HG03139 (cell line): ENCODE data around the gene SULT2B1.
"Not testable (repeated sequence)": the region's sequence is repeated elsewhere in the genome, so short reads cannot be mapped to it uniquely, and the experiment has no call there.

ENCODE experiments used
- ATAC-seq: cut with Tn5 transposase; IDR thresholded peaks from one replicate; pipeline ENCODE4 v1.9.1; 2021; ENCODE audit not compliant: unreplicated experiment

Gene SULT2B1

DNA sequence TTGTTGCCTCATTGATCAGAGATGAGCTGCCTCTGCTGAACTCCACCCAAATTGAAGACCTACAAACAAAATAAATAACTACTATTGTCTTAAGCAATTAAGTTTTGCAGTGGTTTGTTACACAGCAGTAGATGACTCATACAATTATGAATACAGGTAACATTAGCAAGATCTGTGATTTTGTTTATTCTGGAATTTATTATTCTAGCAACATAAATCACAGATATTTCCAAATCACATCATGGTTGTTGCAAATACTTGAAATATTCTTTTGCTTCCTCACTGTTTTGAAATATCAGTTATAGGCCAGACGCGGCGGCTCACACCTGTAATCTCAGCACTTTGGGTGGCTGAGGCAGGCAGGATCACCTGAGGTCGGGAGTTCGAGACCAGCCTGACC is 27.2 kb upstream of the SULT2B1 start:
- ATAC-seq, result no peak

DNA sequence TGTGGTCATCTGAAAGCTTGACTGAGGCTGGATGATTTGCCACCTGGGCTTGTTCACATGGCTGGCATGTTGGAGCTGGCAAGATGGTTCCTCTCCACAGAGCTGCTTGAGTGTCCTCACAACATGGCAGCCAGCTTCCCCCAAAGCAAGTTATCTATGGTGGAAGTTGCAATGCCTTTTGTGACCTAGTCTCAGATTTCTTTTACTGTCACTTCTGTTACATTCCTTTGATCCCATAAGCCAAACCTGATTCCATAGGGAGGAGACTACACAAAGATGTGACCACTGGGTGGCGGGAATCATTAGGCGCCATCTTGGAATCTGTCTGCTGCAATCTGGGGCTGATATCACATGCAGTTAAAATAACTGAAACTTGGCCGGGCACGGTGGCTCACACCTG is 22.8 kb upstream of the SULT2B1 start:
- ATAC-seq, result no peak

DNA sequence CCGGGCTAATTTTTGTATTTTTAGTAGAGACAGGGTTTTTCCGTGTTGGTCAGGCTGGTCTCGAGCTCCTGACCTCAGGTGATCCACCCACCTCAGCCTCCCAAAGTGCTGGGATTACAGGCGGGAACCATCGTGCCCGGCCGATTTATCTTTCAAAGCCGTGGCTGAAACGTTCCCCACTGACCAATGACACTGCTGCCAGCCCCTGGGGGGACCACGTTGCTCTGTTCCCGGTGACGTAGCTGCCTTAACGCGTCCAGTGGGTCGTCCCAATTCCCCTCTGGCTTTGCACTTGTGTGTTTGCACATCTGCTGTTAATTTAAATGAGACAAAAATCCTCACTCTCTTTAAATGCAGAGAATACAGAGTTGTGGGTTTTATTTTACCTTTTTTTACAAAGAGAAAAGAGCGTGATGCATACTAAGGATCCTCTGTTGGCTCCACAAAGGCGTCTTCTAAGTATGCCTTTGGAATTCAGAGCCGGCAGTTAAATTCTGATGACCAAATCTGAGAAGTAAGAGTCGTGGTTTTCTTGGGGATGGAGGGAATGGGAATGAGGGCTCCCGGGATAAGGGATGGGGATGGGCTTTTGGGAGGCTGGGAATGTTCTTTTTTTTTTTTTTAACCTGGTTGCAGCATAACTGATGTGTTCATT is 21.8 kb upstream of the SULT2B1 start:
- ATAC-seq, result no peak

DNA sequence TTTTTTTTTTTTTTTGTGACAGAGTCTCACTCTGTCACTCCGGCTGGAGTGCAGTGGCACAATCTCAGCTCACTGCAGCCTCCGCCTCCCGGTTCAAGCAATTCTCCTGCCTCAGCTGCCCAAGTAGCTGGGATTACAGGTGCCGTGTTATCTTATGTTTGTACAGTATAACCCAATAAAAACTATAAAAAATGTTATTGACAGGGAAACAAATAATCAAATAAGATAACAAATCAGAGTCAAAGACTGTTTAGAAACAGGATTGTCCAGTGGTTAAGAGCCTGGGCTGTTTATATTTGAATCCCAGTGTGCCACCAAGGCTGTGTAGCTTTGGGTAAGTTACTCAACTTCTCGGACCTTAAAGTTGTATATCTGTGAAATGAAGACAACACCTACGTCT is 21.2 kb upstream of the SULT2B1 start:
- no peak for ATAC-seq

DNA sequence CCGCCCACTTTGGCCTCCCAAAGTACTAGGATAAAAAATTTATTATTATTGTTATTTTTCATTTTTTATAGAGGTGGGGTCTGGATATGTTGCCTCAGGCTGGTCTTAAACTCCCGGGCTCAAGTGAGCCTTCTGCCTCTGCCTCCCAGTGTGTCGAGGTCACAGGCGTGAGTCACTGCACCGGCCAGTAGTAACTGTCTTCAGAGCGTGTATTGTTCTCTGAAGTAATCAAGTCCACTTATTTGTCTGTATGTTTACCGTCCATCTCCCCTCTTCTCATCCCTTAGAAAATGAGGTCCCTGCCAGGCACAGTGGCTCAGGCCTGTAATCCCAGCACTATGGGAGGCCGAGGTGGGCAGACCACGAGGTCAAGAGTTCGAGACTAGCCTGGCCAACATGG is 18.2 kb upstream of the SULT2B1 start:
- no peak for ATAC-seq

DNA sequence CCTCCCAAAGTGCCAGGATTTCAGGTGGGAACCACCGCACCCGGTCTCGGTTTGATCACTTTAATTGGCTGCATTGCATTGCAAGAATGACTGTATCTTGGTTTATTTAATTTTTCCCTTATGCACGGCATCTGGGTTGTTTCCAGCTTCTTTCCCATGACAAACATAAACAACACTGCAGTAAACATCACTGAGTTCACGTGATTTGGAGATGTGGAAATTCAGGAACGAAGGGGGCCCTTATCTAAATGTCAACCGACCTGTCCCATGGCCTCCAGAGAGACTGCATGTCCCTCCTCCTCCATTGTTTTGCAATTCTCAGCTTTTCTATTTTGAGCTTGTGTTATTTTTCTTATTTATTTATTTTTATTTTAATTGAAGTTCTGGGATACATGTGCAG is 14.4 kb upstream of the SULT2B1 start:
- no peak for ATAC-seq

DNA sequence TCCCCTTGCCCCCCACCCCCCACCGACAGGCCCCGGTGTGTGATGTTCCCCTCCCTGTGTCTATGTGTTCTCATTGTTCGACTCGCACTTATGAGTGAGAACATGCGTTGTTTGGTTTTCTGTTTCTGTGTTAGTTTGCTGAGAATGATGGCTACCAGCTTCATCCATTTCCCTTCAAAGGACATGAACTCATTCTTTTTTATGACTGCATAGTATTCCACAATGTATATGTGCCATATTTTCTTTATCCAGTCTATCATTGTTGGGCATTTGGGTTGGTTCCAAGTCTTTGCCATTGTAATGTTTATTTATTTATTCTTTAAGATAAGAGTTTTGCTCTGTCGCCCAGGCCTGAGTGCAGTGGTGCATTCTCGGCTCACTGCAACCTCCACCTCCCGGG is 13.9 kb upstream of the SULT2B1 start:
- ATAC-seq, result not testable (repeated sequence)

DNA sequence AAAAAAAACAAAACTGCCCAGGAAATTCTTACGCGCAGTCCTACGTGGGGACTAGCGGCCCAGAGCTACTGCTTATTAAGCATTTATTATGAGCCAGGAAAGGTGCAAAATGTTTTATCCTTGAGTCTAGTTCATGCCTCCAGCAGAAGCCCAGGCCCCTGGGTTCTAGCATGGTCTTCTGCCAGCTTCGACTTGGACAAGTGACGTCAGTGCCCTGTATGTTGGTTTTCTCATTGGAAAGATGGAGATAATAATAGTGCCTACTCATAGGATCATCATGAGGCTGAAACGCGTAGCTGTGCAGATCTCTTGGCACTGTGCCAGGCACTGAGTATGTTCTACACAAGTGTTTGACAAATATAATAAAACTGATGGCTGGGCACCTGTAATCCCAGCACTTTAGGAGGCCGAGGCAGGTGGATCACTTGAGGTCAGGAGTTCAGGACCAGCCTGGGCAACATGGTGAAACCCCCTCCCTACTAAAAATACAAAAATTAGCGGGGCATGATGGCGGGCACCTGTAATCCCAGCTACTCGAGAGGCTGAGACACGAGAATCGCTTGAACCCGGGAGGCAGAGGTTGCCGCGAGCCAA is 12.4 kb upstream of the SULT2B1 start:
- no peak for ATAC-seq

DNA sequence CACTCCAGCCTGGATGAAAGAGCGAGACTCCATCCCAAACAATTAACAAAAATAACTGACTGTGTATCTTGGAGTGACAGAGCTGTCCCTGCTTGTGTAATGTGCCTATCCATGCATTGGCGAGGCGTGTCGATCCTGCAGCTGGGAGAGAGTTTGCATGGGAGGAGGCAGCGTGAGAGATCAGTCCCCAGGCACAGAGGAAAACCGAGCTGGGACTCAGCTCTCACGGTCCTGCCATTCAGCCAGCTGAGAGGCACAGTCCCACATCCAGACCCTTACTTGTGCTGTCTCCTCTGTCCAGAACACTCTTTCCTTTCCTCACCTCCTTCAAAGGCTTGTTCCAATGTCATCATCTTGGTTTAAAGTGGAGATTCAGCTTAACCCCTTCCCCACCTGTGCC is 11.9 kb upstream of the SULT2B1 start:
- ATAC-seq, result no peak

DNA sequence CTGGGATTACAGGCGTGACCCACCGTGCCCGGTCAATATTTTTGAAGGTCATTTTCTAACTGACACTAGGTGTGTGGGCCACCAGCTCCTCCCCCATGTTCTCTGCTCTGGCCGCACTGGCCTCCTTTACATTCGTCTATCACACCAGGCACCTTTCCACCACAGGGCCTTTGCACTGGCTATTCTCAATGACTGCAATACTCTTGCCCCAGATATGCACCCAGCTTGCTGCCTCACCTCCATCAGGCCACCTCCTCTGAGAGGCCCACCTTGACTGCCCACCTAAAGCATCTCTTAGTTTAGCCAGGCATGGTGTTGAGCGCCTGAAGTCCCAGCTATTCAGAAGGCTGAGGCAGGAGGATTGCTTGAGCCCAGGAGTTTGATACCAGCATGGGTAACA is 10.2 kb upstream of the SULT2B1 start:
- ATAC-seq, result no peak

DNA sequence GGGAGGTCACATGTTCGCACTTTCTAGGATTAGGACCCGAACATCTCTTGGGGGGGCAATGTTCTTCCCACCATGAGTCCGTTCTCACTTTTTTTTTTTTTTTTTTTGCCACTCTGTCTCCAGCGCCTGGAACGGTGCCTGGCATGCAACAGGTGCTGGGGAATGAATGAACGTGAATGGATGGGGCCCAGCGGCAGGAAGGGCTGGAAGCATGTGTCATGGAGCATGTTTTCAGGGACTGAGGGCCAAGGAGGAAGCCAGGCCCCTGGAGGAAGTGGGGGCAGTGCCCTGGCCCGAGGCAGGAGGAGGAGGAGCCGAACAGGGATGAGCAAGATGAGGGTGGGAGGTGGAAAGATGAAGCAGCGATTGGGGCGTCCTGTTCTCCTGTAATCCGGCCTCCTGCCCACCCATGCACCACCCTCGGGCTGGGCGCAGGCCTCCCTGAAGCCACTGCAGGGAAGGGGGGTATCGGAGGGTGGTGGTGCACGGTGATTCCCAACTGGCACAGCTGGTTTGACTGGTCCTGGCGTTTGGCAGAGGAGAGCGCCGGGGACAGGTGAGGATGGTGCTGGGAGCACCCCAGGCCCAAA is 8.8 kb upstream of the SULT2B1 start:
- ATAC-seq, result no peak

DNA sequence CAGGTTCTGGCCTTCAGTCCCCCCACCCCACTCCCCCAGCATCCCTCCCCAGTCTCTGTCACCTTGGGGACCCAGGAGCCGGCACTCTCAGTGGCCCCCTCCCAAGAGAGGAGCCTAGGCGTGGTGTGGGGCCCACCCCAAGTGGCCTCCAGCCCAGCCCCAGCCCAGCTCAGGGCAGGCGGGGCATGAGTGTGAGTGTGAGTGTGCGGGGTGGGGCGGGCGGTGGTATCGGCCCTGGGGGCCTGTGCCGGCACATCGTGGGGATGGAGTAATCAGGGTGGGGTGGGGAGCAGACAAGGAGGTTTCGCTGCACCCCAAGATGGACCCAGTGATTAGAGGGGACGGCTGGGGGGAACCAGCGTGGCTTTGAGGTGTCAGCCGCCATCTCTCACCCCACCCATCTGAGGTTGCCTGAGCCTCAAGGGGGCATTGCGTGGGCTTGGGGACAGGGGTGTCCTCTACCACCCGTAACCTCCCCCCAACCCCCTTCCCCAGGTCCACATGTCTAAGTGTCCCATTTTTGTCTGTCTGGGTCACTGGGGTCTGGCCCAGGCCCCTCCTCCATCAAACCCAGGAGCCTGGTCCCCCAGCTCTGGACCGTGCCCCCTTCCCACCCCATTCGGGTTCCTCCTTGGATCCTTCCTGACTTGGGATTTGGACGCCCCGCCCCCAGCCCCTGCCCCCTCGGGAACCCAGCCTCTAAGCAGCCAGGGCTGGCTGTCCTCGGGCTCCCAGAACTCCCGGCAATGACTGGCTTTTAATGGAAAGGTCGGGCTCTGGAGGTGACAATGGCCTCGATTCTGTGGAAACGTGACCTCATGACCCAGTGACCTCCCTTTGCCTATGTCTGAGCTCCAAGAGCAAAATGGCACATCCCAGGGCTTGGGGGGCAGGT is 6.9 kb upstream of the SULT2B1 start:
- no peak for ATAC-seq

DNA sequence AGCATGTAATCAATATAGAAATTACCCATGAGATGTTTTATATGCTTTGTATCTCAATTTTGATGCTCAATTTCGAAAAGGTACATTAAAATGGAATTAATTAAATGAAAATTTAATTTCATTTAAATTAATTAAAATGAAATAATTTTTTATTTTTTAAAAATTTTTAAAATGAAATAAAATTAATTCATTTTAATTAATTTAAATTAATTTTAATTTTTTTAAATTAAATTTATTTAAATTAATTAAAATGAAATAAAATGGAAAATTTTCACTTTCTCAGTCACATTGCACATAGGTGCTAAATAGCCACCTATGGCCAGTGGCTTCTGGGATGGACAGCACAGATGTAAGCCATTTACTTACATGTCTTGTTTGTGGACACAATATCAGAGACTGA is 4.2 kb upstream of the SULT2B1 start:
- ATAC-seq, result no peak

DNA sequence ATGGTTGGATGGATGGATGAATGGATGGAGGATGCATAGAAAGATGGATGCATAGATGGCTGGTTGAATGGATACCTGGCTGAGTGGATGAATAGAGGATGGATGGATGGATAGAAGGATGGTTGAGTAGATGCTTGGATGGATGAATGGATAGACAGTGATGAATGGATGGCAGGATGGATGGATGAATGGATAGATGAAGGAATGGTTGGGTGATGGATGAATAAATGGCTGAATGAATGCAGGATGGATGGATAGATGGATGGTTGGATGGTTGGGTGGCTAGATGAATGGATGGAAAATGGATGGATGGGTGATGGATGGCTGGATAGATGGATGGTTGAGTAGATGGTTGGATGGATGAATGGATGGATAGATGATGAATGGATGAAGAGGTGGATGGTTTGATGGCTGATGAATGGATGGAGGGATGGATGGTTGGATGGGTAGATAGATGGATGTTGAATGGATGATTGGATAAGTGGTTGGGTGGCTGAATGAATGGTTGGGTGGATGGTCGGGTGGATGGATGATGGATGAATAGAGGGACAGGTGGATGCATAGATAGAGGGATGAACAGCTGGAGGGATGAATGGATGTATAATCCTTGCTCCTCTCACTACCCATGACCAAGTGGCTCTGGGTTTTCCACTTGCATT is 3.6 kb upstream of the SULT2B1 start:
- no peak for ATAC-seq

DNA sequence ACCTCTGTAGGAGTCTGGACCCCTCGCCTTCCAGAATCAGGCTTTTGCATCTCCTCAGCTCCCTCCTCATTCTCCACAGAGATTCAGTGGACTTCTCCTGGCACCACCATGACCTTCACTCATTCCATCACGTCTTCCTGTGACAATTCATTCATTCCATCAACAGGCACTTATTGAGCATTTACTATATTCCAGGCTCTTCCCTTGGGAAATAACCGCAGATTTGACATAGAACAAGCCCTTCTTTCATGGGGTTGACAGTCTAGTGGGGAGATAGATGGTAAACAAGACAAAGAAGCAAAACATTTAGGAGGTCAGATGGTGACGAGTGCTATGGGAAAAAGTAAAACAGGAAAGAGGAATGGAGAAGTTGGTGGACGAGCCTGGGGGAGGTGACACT is 2.6 kb upstream of the SULT2B1 start:
- ATAC-seq, result no peak

DNA sequence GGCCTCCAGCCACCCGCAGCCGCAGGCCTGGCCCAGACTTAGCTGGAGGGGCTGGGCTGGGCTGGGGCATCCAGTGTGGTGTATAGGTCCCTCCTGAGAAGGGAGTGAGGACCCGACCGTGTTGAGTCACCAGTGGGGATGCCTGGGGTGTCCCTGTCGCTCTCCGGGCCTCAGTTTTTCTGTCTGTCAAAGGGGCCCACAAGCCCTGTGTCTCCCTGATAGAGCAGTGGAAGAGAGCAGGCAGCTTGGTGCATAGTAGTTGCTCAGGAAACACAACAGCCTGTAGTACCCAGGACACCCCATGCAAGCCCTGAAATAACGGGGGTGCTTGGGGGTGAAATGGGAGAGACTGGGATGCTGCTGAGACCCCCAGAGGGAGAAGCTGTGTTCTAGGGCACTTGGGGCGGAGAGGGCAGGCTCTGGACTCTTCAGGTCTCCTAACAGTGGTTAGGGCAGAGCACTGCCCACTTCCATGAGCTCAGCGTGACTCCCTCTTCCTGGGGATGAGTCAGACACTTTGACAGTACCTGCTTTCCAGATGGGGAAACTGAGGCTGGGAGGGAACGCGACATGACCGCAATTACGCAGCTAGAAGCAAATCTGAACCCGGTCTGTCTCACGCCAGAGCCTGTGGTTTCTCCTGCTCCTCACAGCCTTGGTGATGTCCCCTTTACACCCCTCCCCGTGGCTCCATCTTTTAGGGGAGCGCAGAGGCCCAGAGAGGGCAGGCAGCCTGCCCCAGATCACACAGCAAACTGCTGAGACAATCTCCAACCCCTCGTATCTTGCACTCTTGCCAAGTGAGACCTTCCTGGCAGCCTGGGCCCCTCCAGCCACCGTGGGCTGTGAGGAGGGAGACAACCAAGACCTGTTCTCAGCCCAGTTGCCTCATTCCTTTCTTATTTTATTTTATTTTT is 692 bp downstream of the SULT2B1 start:
- no peak for ATAC-seq

DNA sequence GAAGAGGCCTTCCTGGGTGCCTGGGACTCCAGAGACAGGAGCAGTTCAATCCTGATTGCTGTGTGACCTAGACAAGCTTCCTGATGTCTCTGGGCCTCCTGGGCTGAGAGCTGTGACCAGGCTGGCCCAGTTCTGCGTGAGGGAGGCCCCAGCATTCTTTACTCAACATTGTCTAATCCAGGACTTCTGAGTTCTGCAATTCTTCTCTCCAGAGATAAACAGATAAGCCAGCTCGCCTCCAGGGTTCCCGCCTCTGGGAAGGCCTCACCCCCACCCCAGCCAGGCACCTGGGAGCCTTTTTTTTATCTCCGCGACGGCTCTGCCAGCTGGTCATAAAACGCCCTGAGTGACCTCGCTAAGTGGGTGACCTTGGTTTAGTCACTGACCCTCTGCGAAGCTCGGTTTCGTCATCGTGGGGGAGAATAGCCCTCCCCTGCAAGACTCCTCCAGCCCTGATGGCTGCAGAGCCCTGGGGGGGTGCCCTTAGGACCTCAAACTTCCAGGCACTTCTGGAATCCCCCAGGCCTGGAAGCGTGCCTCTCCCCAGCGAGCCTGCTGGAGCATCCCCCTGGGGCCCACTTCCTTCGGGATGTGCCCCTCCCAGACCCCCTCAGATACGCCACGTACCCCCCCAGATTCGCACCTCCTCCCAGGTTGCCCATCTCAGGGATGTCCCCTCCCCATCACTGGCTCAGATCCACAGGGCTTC is 1.9 kb downstream of the SULT2B1 start:
- no peak for ATAC-seq

DNA sequence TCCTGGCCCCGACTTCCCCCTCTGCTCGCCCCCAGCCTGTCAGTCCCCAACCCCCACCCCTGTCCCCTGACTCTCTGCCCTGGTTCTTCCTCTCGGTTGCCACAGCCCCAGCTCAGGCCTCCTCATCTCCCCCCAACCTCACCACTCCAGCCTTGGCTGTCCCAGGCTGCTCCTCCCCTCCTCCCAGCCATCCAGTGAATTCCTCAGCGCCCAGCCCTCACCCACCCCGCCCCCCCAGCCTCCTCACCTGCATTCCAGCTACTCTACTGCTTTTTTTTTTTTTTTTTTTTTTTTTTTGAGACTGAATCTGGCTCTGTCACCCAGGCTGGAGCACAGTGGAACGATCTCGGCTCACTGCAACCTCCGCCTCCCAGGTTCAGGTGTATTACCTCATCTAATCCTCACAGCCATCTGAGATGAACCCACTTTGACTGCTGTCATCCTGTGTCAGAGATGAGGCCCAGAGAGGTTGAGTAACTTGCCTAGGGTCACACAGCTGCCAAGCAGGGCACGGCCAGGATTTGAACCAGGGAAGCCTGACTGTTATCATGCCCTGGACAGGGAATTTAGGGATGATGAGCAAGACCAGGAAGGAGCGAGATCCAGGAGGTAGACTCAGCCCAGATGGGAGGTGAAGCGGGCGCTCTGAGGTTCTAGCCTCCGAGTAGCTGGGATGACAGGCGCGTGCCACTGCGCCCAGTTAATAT is 2.6 kb downstream of the SULT2B1 start:
- ATAC-seq, result no peak

DNA sequence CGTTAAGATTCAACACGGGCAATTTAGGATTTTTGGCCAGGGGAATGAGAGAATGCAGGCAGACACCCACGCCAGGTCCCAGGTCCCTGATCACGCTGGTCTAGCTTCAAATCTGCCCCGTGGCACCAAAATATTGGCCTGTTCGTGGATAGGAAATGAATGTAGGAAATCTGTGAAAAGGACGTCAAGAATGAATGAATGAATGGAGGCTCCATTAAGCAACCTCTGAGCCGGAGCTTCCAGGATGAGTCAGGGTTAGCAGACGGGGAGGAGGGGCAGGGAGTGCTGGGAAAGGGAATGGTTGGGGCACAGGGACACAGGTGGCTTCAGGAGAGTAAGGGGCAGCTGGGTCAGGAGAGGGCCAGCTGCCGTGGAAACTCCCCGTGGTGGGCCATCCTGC is 4.2 kb downstream of the SULT2B1 start:
- no peak for ATAC-seq
